ENCODE results near the gene SCD5. TPM values are rescaled to one million over a fixed set of nuclear protein-coding genes. Genes with fewer than 3 reads are reported as not detected.

SCD5 gene
- total and polyA plus RNA-seq, 2 donors (not counting 3 experiments of a cell fraction or from before 2014, with no cell fraction given) = 38.4 to 38.5 TPM

DNA sequence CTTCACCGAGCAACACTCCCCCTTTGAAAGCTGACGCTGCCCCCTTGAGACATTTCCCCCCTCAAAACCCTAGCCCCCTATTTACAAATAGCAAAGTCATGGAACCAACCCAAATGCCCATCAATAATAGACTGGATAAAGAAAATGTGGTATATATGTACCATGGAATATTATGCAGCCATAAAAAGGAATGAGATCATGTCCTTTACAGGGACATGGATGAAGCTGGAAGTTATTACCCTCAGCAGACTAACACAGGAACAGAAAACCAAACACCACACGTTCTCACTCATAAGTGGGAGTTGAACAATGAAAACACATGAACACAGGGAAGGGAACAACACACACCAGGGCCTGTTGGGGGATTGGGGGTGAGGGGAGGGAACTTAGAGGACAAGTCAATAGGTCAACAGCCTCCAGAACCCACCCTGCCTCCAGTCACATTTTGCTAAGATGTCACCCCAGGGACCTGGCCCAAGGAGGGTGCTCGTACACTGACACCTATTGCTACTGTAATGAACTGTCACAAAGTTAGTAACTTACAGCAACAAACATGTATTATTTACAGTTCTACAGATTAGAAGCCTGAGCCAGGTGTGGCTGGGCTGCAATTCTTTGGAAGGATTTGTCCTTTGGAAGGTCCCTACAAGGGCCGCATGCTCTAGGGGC lies 20.6 kb downstream of the SCD5 start:
- TF ChIP-seq EZH2 (IDR thresholded peaks at IDR 0.05; ENCODE audit: borderline replicate concordance, low read depth, low read length, severe bottlenecking) = no peak
- TF ChIP-seq GATA2 (IDR thresholded peaks at IDR 0.05; ENCODE audit: insufficient read depth, insufficient read length, low read depth, low read length) = no peak
- TF ChIP-seq POLR2AphosphoS5 (IDR thresholded peaks at IDR 0.05; ENCODE audit: insufficient read depth, low read depth, low read length) = no peak
- TF ChIP-seq MYC (IDR thresholded peaks at IDR 0.05; ENCODE audit: low read depth, low read length) = no peak
- TF ChIP-seq, protein P1, sequence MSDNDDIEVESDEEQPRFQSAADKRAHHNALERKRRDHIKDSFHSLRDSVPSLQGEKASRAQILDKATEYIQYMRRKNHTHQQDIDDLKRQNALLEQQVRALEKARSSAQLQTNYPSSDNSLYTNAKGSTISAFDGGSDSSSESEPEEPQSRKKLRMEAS (IDR thresholded peaks at IDR 0.05; ENCODE audit: insufficient read depth, insufficient read length) = no peak
- no peak for TF ChIP-seq FOS (IDR thresholded peaks at IDR 0.05; ENCODE audit: borderline replicate concordance, insufficient read depth, low read length)
- TF ChIP-seq JUN (IDR thresholded peaks at IDR 0.05; ENCODE audit: borderline replicate concordance, insufficient read depth, insufficient read length, low read depth) = no peak
- TF ChIP-seq CTCF (IDR thresholded peaks at IDR 0.05; ENCODE audit: extremely low read depth in 1 of 2, insufficient read depth in 1 of 2, low read depth in 1 of 2, low read length in 2 of 2) = no peak
- no peaks in the 10 kb centered on the region for H3K9me1 ChIP-seq (replicated peaks; ENCODE audit: control insufficient read depth, extremely low read depth, insufficient read depth, low read length)
- no peak for FAIRE-seq
- no peak for DNase-seq (ENCODE audit: low read depth, low spot score)
- no peak overlapping the region for H2AFZ ChIP-seq (ENCODE audit: low read depth, low read length)
- H3K79me2 ChIP-seq (ENCODE audit: control insufficient read depth, insufficient read depth, low read length) = peaks cover 21% of the 10 kb centered on the region
- H3K27me3 ChIP-seq (ENCODE audit: control insufficient read depth in 2 of 2, insufficient read depth in 2 of 2, low read length in 2 of 2) = no peaks in the 10 kb centered on the region
- intact Hi-C loops (cut with micrococcal nuclease) = no loop called here
- BruUV-seq (replicated peaks) = no TSS peak
- no peak overlapping the region for H3K27ac ChIP-seq (ENCODE audit: insufficient read depth, low read depth, low read length)
- POLR2A ChIA-PET = no interaction called here
- no peaks in the 10 kb centered on the region for H3K36me3 ChIP-seq (ENCODE audit: control insufficient read depth in 2 of 2, extremely low read depth in 1 of 2, insufficient read depth in 2 of 2, low read length in 2 of 2)
- H3K9ac ChIP-seq (replicated peaks; ENCODE audit: extremely low read depth, insufficient read depth, low read length) = no peak overlapping the region
- CTCF ChIA-PET = interaction anchor here (0.8 to 1.2 kb wide), 3 partner anchors 17 to 39 kb away, joined by 3 to 5 read pairs (median 3); no protein-coding TSS in a partner anchor
- peaks cover 13% of the 10 kb centered on the region for H3K4me1 ChIP-seq (ENCODE audit: control insufficient read depth, extremely low read depth, insufficient read depth, low read length)
- no peak overlapping the region for H3K4me2 ChIP-seq (ENCODE audit: insufficient read depth, low read length)
- H4K20me1 ChIP-seq (replicated peaks; ENCODE audit: control insufficient read depth, extremely low read depth, insufficient read depth, low read length) = no peaks in the 10 kb centered on the region
- dilution Hi-C loops (cut with MboI; ENCODE audit: extremely low pct_ligation_motif_present, low sequenced_read_pairs) = no loop called here
- H3K4me3 ChIP-seq (replicated peaks in 1 of 3; ENCODE audit: insufficient read depth in 1 of 3, low read depth in 1 of 3, low read length in 3 of 3) = no peak overlapping the region
- no peaks in the 10 kb centered on the region for H3K9me3 ChIP-seq (replicated peaks; ENCODE audit: control insufficient read depth, insufficient read depth, low read length)

Data from endothelial cell of umbilical vein (primary cell).